GM12878 (cell line): ENCODE results near the gene ADH7. TPM values are rescaled to one million over a fixed set of nuclear protein-coding genes. Genes with fewer than 3 reads are reported as not detected.

ENCODE experiments used
- ATAC-seq: fragments of 200-7000 bp; cut with Tn5 transposase; 3 replicates; pipeline ENCODE4 v1.9.1; 2020; ENCODE audit warnings: mild to moderate bottlenecking, moderate library complexity
- BruUV-seq: library from RNA; stranded (reverse); fragments of 400-500 nt; replicated peaks from 2 replicates; lab custom pipeline; 2021; lab: Mats Ljungman, UMichigan
- CTCF ChIA-PET: fragments of 300-600 bp; sonication (Branson Sonifier 250); formaldehyde crosslinking; extraction: SDS; loops from one replicate; lab custom pipeline; 2021; ENCODE audit warnings: inconsistent platforms; lab: Yijun Ruan, JAX
- POLR2A ChIA-PET: fragments of 350-600 bp; formaldehyde crosslinking; extraction: SDS; loops from one replicate; lab custom pipeline; 2021; ENCODE audit warnings: inconsistent platforms; lab: Charles Lee
- RAD21 ChIA-PET: fragments of 300-600 bp; sonication (Branson Sonifier 250); formaldehyde crosslinking; loops from one replicate; lab custom pipeline; 2023; ENCODE audit warnings: antibody characterized with exemption; ENCODE audit not compliant: unreplicated experiment; lab: Charles Lee
- SMC1A ChIA-PET: fragments of 300-600 bp; sonication (Branson Sonifier 250); formaldehyde crosslinking; loops from one replicate; lab custom pipeline; 2023; ENCODE audit not compliant: unreplicated experiment, uncharacterized antibody; lab: Charles Lee
- DNase-seq: peaks from one replicate; pipeline ENCODE4 v3.0.0-alpha.2; 2011; ENCODE audit warnings: low read depth, low spot score
- FAIRE-seq: peaks from 3 replicates; lab custom pipeline; 2011; peaks lifted over from hg19 to GRCh38; lab: Jason Lieb, UNC
- H2AFZ ChIP-seq: 2 replicates; pipeline ENCODE4 v1.6.0; 2011; ENCODE audit warnings: low read depth, low read length, control low read depth; ENCODE audit not compliant: control insufficient read depth
- H3K27ac ChIP-seq: 2 replicates; pipeline ENCODE4 v1.5.1; 2011; ENCODE audit warnings: control low read depth; ENCODE audit not compliant: control insufficient read depth, insufficient read depth
- H3K27me3 ChIP-seq, 2 experiments: replicated peaks in 1 of 2; 2 replicates each; pipeline versions ENCODE4 v1.6.0 to v1.6.1; 2011; ENCODE audit warnings: low read length in 1 of 2; ENCODE audit not compliant: control insufficient read depth in 2 of 2, insufficient read depth in 2 of 2
- H3K36me3 ChIP-seq, 2 experiments: 2 replicates each; pipeline ENCODE4 v1.5.1; 2011; ENCODE audit warnings: low read length in 1 of 2; ENCODE audit not compliant: control insufficient read depth in 2 of 2, insufficient read depth in 2 of 2
- H3K4me1 ChIP-seq: 2 replicates; pipeline ENCODE4 v1.6.1; 2011; ENCODE audit warnings: mild to moderate bottlenecking, low read length, moderate library complexity, mixed read lengths; ENCODE audit not compliant: control insufficient read depth, insufficient read depth
- H3K4me2 ChIP-seq: 2 replicates; pipeline ENCODE4 v1.6.0; 2011; ENCODE audit warnings: control low read depth; ENCODE audit not compliant: control insufficient read depth, insufficient read depth
- H3K4me3 ChIP-seq: fragments of 200-600 bp; sonication (generic); 2 replicates; pipeline ENCODE4 v1.5.1; 2016
- H3K79me2 ChIP-seq: 2 replicates; pipeline ENCODE4 v1.6.0; 2011; ENCODE audit warnings: low read length; ENCODE audit not compliant: control insufficient read depth, insufficient read depth
- H3K9ac ChIP-seq: 2 replicates; pipeline ENCODE4 v1.8.0; 2011; ENCODE audit warnings: low read length, control low read depth, mixed read lengths; ENCODE audit not compliant: control insufficient read depth, insufficient read depth
- H3K9me3 ChIP-seq: replicated peaks from 3 replicates; pipeline ENCODE4 v1.5.1; 2011; ENCODE audit warnings: mild to moderate bottlenecking, low read length; ENCODE audit not compliant: control insufficient read depth, insufficient read depth
- H4K20me1 ChIP-seq: 2 replicates; pipeline ENCODE4 v1.6.0; 2011; ENCODE audit not compliant: control insufficient read depth, insufficient read depth
- BACH1 ChIP-seq: fragments of 450-650 bp; IDR thresholded peaks from 2 replicates; pipeline ENCODE4 v1.6.1; 2017; ENCODE audit warnings: mild to moderate bottlenecking, borderline replicate concordance
- BCL3 ChIP-seq: IDR thresholded peaks from 2 replicates; pipeline ENCODE4 v1.6.1; 2011; ENCODE audit warnings: borderline replicate concordance, low read depth, mild to moderate bottlenecking, moderate library complexity, low read length; ENCODE audit not compliant: insufficient read depth, poor library complexity, severe bottlenecking
- EGR1 ChIP-seq, 2 experiments: IDR thresholded peaks; 1 replicate in 1 of 2; 2 replicates in 1 of 2; pipeline ENCODE4 v1.6.1; 2011 to 2012; ENCODE audit warnings: low read depth in 2 of 2, low read length in 2 of 2, borderline replicate concordance in 1 of 2, mild to moderate bottlenecking in 1 of 2, moderate library complexity in 1 of 2
- ESRRA ChIP-seq: IDR thresholded peaks from 2 replicates; pipeline ENCODE4 v1.6.1; 2012; ENCODE audit warnings: mild to moderate bottlenecking, low read length, improper control_type of control experiment
- GABPA ChIP-seq: IDR thresholded peaks from 2 replicates; pipeline ENCODE4 v1.6.1; 2014; ENCODE audit warnings: antibody characterized with exemption, low read depth, mild to moderate bottlenecking, inconsistent platforms
- HCFC1 ChIP-seq: fragments of 150-350 bp; IDR thresholded peaks from 2 replicates; pipeline ENCODE4 v1.6.1; 2014; ENCODE audit warnings: low read length
- KLF5 ChIP-seq: fragments of 450-650 bp; IDR thresholded peaks from 2 replicates; pipeline ENCODE4 v1.6.1; 2014; ENCODE audit warnings: mild to moderate bottlenecking; ENCODE audit not compliant: partially characterized antibody
- PAX5 ChIP-seq: IDR thresholded peaks from 2 replicates; pipeline ENCODE4 v1.6.1; 2011; ENCODE audit warnings: low read depth, low read length, borderline replicate concordance
- REST ChIP-seq: IDR thresholded peaks from 2 replicates; pipeline ENCODE4 v1.6.1; 2012; ENCODE audit warnings: mild to moderate bottlenecking, low read depth, low read length
- SMAD1 ChIP-seq: fragments of 450-650 bp; IDR thresholded peaks from 2 replicates; pipeline ENCODE4 v1.6.1; 2018; ENCODE audit warnings: mild to moderate bottlenecking, low read depth; ENCODE audit not compliant: partially characterized antibody
- WRNIP1 ChIP-seq: IDR thresholded peaks from 2 replicates; pipeline ENCODE4 v1.6.1; 2011; ENCODE audit warnings: low read depth, low read length, improper control_type of control experiment, borderline replicate concordance
- ZBED1 ChIP-seq: IDR thresholded peaks from 2 replicates; pipeline ENCODE4 v1.6.1; 2016; ENCODE audit warnings: borderline replicate concordance
- ZNF207 ChIP-seq: fragments of 450-650 bp; IDR thresholded peaks from 2 replicates; pipeline ENCODE4 v1.6.1; 2014; ENCODE audit warnings: antibody characterized with exemption, mild to moderate bottlenecking, borderline replicate concordance
- ZNF622 ChIP-seq: fragments of 450-650 bp; IDR thresholded peaks from 2 replicates; pipeline ENCODE4 v1.6.1; 2017; ENCODE audit warnings: mild to moderate bottlenecking, inconsistent platforms
- ZNF687 ChIP-seq: fragments of 450-650 bp; IDR thresholded peaks from 2 replicates; pipeline ENCODE4 v1.6.1; 2017; ENCODE audit warnings: mild to moderate bottlenecking, moderate library complexity
- in situ Hi-C: fragments of 300-500 bp; cut with MboI; formaldehyde crosslinking; loops from 9 replicates; pipeline ENCODE4 v1.14.3; 2018; ENCODE audit warnings: mixed read lengths
- intact Hi-C: fragments of 100-400 bp; cut with micrococcal nuclease; formaldehyde crosslinking; loops from one replicate; pipeline ENCODE4 v1.14.2; 2022; ENCODE audit not compliant: unreplicated experiment
- polyA plus RNA-seq, 11 experiments: library from polyadenylated mRNA; depleted of rRNA in 4 of 11; unstranded in 6 of 11; stranded (reverse) in 5 of 11; fragments of >200 nt; fragmentation: Nextera tagmentation in 4 of 11; fragmentation: Illumina TruSeq in 1 of 11; extraction: Ambion mirVana in 4 of 11; extraction: Trizol in 1 of 11; gene quantifications; 1 replicate in 1 of 11; 2 replicates in 10 of 11; pipeline versions ENCODE4 v1.2.1 to v1.2.3, GENCODE V29; 2011 to 2016; ENCODE audit warnings: inconsistent platforms in 2 of 11, missing spikeins in 2 of 11, low read depth in 1 of 11
- total RNA-seq, 4 experiments: library from RNA; depleted of rRNA in 3 of 4; stranded (reverse); fragments of >200 nt in 3 of 4; fragmentation: Illumina TruSeq in 1 of 4; extraction: Trizol in 1 of 4; gene quantifications; 2 replicates each; pipeline versions ENCODE4 v1.2.1 to v1.2.3, GENCODE V29; 2013 to 2021

The ADH7 gene
- total and polyA plus RNA-seq, 10 of the 15 experiments (the other 5 are each of a cell fraction or from before 2014, with no cell fraction given): not detected

GRCh38 chr4:99389606-99390005, 45.5 kb downstream of the ADH7 start:
- Histone ChIP-seq H3K27me3 (no peaks in the 10 kb centered on the region), H2AFZ (no peak overlapping the region), H3K4me2 (no peak overlapping the region), H3K9ac (no peak overlapping the region), H4K20me1 (no peaks in the 10 kb centered on the region), H3K36me3 (no peaks in the 10 kb centered on the region), H3K9me3 (no peaks in the 10 kb centered on the region), H3K79me2 (no peaks in the 10 kb centered on the region), H3K4me3 (no peak overlapping the region), H3K4me1 (no peaks in the 10 kb centered on the region), H3K27ac (no peak overlapping the region)
- TF ChIP-seq EGR1 (IDR thresholded peaks at IDR 0.05; ENCODE audit: borderline replicate concordance in 1 of 2, low read depth in 2 of 2, low read length in 2 of 2) (no peak), REST (no peak), BCL3 (no peak), PAX5 (no peak), ZNF687 (no peak), ZNF622 (no peak), BACH1 (no peak), ZNF207 (no peak), HCFC1 (no peak), SMAD1 (no peak), GABPA (no peak), ESRRA (no peak), WRNIP1 (no peak), KLF5 (no peak), ZBED1 (no peak)
- in situ Hi-C loops (no loop called here), intact Hi-C loops (no loop called here)
- ChIA-PET SMC1A (no interaction called here), RAD21 (no interaction called here), CTCF (no interaction called here), POLR2A (no interaction called here)
- no TSS peak for BruUV-seq
- ATAC-seq (no peak), FAIRE-seq (no peak), DNase-seq (no peak)
